ENCODE results near the gene BNIP2.
A peak's percentile ranks its signal among the peaks of the same experiment; 100 is the strongest.
"Not testable (repeated sequence)": the region's sequence is repeated elsewhere in the genome, so short reads cannot be mapped to it uniquely, and the experiment has no call there.

Gene BNIP2

GRCh38 chr15:59701880-59702279 lies 12.8 kb upstream of the BNIP2 start:
- DNase-seq (ENCODE audit: insufficient read length, low spot score) (peak; percentile 48), FAIRE-seq (peak; percentile 91)
- TF ChIP-seq CTCF (IDR thresholded peaks at IDR 0.05; ENCODE audit: insufficient read depth, missing control alignments), result no peak

GRCh38 chr15:59699810-59700431 lies 10.8 kb upstream of the BNIP2 start:
- DNase-seq (ENCODE audit: insufficient read length, low spot score) (no peak), FAIRE-seq (peak; percentile 16)
- no peak for TF ChIP-seq CTCF (IDR thresholded peaks at IDR 0.05; ENCODE audit: insufficient read depth, missing control alignments)

DNA sequence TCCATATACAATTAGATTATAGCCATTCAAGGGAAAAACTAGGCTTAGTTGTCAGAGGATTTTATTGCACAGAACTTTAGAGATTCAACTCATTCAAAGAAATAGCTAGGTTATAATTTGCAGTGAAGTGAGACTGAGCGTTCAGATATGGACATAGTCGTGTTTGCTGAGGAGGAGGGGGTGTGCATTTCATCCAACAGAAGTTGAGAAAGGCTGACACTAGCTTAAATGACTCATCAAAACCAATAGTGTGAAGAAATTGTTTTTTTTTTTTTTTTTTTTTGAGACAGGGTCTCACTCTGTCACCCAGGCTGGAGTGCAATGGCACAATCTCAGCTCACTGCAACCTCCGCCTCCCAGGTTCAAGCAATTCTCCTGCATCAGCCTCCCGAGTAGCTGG lies 8.9 kb upstream of the BNIP2 start:
- DNase-seq (ENCODE audit: insufficient read length, low spot score); FAIRE-seq: not testable (repeated sequence)

DNA sequence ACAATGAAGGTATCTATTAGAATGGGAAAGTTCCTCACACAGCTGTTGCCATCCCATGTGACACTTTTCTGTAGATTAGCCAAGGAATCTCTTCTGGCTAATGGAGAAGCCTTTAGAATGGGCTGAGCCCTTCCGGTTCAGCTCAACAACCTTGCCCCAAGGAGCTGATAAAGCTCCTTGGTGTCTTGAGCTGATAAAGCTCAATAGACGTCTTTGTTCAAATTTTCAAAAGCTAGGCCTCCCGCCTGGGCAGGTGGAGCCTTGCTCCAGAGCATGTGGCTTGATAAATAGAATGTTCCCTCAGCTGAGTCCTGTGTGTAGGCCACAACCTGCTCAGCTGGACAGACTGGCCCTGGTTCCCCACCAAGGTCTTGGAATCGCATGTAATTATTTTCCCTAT lies 7.2 kb upstream of the BNIP2 start:
- FAIRE-seq, result no peak
- no peak for DNase-seq (ENCODE audit: insufficient read length, low spot score)
- TF ChIP-seq CTCF (IDR thresholded peaks at IDR 0.05; ENCODE audit: insufficient read depth, missing control alignments), result no peak

DNA sequence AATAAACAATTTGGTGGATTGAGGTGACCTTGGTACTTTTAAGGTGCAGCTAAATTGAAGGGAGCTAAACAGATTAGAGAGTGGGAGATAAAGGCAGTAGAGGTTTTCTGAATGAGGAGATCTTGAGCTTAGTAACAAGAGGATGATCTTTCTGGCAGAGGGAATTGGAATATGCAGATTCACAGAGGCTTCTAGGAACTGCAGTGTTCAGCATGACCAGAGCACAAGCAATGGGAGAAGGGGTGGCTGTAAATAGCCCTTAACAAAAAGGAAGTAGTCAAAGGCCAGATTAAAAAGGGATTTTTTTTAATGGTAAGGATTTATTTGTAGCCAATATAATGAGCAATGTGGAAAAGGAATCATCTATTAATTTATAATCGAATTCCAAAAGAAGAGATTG lies 5.7 kb upstream of the BNIP2 start:
- peak; percentile 31 for DNase-seq (ENCODE audit: insufficient read length, low spot score)
- FAIRE-seq, result peak; percentile 88
- no peak for TF ChIP-seq CTCF (IDR thresholded peaks at IDR 0.05; ENCODE audit: insufficient read depth, missing control alignments)

- TF ChIP-seq CTCF (IDR thresholded peaks at IDR 0.05; ENCODE audit: insufficient read depth, missing control alignments), result peak; percentile 71
- DNase-seq (ENCODE audit: insufficient read length, low spot score), result no peak
- no peak for FAIRE-seq
These were observed 2.2 kb upstream of the BNIP2 start for GRCh38 chr15:59691194-59691805.

DNA sequence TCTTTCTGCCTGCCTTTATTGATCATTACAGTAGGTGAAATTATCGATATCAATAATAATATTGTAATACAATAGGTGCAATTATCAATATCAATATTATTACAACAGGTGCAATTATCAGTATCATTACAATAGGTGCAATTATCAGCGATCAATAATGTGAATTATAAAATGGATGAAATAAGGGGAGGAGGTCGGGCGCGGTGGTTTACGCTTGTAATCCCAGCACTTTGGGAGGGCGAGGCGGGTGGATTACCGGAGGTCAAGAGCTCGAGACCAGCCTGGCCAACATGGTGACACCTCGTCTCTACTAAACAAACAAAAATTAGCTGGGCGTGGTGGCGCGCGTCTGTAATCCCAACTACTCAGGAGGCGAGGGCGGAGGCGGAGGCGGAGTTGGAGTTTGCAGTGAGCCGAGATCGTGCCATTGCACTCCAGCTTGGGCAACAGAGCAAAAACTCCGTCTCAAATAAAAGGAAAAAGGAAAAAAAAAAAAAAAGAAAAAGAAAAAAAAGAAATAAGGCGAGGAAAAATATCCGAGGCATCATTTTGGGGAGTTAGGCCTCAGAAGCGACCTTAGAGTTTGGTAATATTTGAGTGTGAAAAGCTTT lies 611 bp upstream of the BNIP2 start:
- FAIRE-seq (no peak), DNase-seq (ENCODE audit: insufficient read length, low spot score) (no peak)
- no peak for TF ChIP-seq CTCF (IDR thresholded peaks at IDR 0.05; ENCODE audit: insufficient read depth, missing control alignments)
